GM12878 (cell line): Measurements from ENCODE around the gene ARHGAP27. TPM values are rescaled to one million over a fixed set of nuclear protein-coding genes. Genes with fewer than 3 reads are reported as not detected.
A peak's percentile ranks its signal among the peaks of the same experiment; 100 is the strongest.
"Not testable (repeated sequence)": the region's sequence is repeated elsewhere in the genome, so short reads cannot be mapped to it uniquely, and the experiment has no call there.

Experiments used
- ATAC-seq: fragments of 200-7000 bp; cut with Tn5 transposase; 3 replicates; pipeline ENCODE4 v1.9.1; 2020; ENCODE audit warnings: mild to moderate bottlenecking, moderate library complexity
- BruUV-seq: library from RNA; stranded (reverse); fragments of 400-500 nt; replicated peaks from 2 replicates; lab custom pipeline; 2021; lab: Mats Ljungman, UMichigan
- CTCF ChIA-PET: fragments of 300-600 bp; sonication (Branson Sonifier 250); formaldehyde crosslinking; extraction: SDS; loops from one replicate; lab custom pipeline; 2021; ENCODE audit warnings: inconsistent platforms; lab: Yijun Ruan, JAX
- POLR2A ChIA-PET: fragments of 350-600 bp; formaldehyde crosslinking; extraction: SDS; loops from one replicate; lab custom pipeline; 2021; ENCODE audit warnings: inconsistent platforms; lab: Charles Lee
- RAD21 ChIA-PET: fragments of 300-600 bp; sonication (Branson Sonifier 250); formaldehyde crosslinking; loops from one replicate; lab custom pipeline; 2023; ENCODE audit warnings: antibody characterized with exemption; ENCODE audit not compliant: unreplicated experiment; lab: Charles Lee
- SMC1A ChIA-PET: fragments of 300-600 bp; sonication (Branson Sonifier 250); formaldehyde crosslinking; loops from one replicate; lab custom pipeline; 2023; ENCODE audit not compliant: unreplicated experiment, uncharacterized antibody; lab: Charles Lee
- DNase-seq: peaks from one replicate; pipeline ENCODE4 v3.0.0-alpha.2; 2011; ENCODE audit warnings: low read depth, low spot score
- FAIRE-seq: peaks from 3 replicates; lab custom pipeline; 2011; peaks lifted over from hg19 to GRCh38; lab: Jason Lieb, UNC
- H2AFZ ChIP-seq: 2 replicates; pipeline ENCODE4 v1.6.0; 2011; ENCODE audit warnings: low read depth, low read length, control low read depth; ENCODE audit not compliant: control insufficient read depth
- H3K27ac ChIP-seq: 2 replicates; pipeline ENCODE4 v1.5.1; 2011; ENCODE audit warnings: control low read depth; ENCODE audit not compliant: control insufficient read depth, insufficient read depth
- H3K27me3 ChIP-seq, 2 experiments: replicated peaks in 1 of 2; 2 replicates each; pipeline versions ENCODE4 v1.6.0 to v1.6.1; 2011; ENCODE audit warnings: low read length in 1 of 2; ENCODE audit not compliant: control insufficient read depth in 2 of 2, insufficient read depth in 2 of 2
- H3K36me3 ChIP-seq, 2 experiments: 2 replicates each; pipeline ENCODE4 v1.5.1; 2011; ENCODE audit warnings: low read length in 1 of 2; ENCODE audit not compliant: control insufficient read depth in 2 of 2, insufficient read depth in 2 of 2
- H3K4me1 ChIP-seq: 2 replicates; pipeline ENCODE4 v1.6.1; 2011; ENCODE audit warnings: mild to moderate bottlenecking, low read length, moderate library complexity, mixed read lengths; ENCODE audit not compliant: control insufficient read depth, insufficient read depth
- H3K4me2 ChIP-seq: 2 replicates; pipeline ENCODE4 v1.6.0; 2011; ENCODE audit warnings: control low read depth; ENCODE audit not compliant: control insufficient read depth, insufficient read depth
- H3K4me3 ChIP-seq: fragments of 200-600 bp; sonication (generic); 2 replicates; pipeline ENCODE4 v1.5.1; 2016
- H3K79me2 ChIP-seq: 2 replicates; pipeline ENCODE4 v1.6.0; 2011; ENCODE audit warnings: low read length; ENCODE audit not compliant: control insufficient read depth, insufficient read depth
- H3K9ac ChIP-seq: 2 replicates; pipeline ENCODE4 v1.8.0; 2011; ENCODE audit warnings: low read length, control low read depth, mixed read lengths; ENCODE audit not compliant: control insufficient read depth, insufficient read depth
- H3K9me3 ChIP-seq: replicated peaks from 3 replicates; pipeline ENCODE4 v1.5.1; 2011; ENCODE audit warnings: mild to moderate bottlenecking, low read length; ENCODE audit not compliant: control insufficient read depth, insufficient read depth
- H4K20me1 ChIP-seq: 2 replicates; pipeline ENCODE4 v1.6.0; 2011; ENCODE audit not compliant: control insufficient read depth, insufficient read depth
- PKNOX1 ChIP-seq: fragments of 450-650 bp; IDR thresholded peaks from 2 replicates; pipeline ENCODE4 v1.6.1; 2016; ENCODE audit warnings: mild to moderate bottlenecking
- WGBS: methylation state at CpG from one replicate; pipeline ENCODE4 v1.1.6; 2016; ENCODE audit warnings: low lambda C conversion rate; ENCODE audit not compliant: insufficient replicate concordance, insufficient coverage; ENCODE audit errors: missing lambda C conversion rate; 5-methylcytosine and 5-hydroxymethylcytosine counted together
- in situ Hi-C: fragments of 300-500 bp; cut with MboI; formaldehyde crosslinking; loops from 9 replicates; pipeline ENCODE4 v1.14.3; 2018; ENCODE audit warnings: mixed read lengths
- intact Hi-C: fragments of 100-400 bp; cut with micrococcal nuclease; formaldehyde crosslinking; loops from one replicate; pipeline ENCODE4 v1.14.2; 2022; ENCODE audit not compliant: unreplicated experiment
- polyA plus RNA-seq, 11 experiments: library from polyadenylated mRNA; depleted of rRNA in 4 of 11; unstranded in 6 of 11; stranded (reverse) in 5 of 11; fragments of >200 nt; fragmentation: Nextera tagmentation in 4 of 11; fragmentation: Illumina TruSeq in 1 of 11; extraction: Ambion mirVana in 4 of 11; extraction: Trizol in 1 of 11; gene quantifications; 1 replicate in 1 of 11; 2 replicates in 10 of 11; pipeline versions ENCODE4 v1.2.1 to v1.2.3, GENCODE V29; 2011 to 2016; ENCODE audit warnings: inconsistent platforms in 2 of 11, missing spikeins in 2 of 11, low read depth in 1 of 11
- total RNA-seq, 4 experiments: library from RNA; depleted of rRNA in 3 of 4; stranded (reverse); fragments of >200 nt in 3 of 4; fragmentation: Illumina TruSeq in 1 of 4; extraction: Trizol in 1 of 4; gene quantifications; 2 replicates each; pipeline versions ENCODE4 v1.2.1 to v1.2.3, GENCODE V29; 2013 to 2021
- TF ChIP-seq, protein P1 (sequence below): fragments of 450-650 bp; IDR thresholded peaks from 2 replicates; pipeline ENCODE4 v1.6.1; 2017; ENCODE audit warnings: mild to moderate bottlenecking, moderate library complexity

ARHGAP27 gene
- total and polyA plus RNA-seq, 10 of the 15 experiments (the other 5 are each of a cell fraction or from before 2014, with no cell fraction given) = 0.64 to 45.7 (median 17.7) TPM

GRCh38 chr17:45461524-45462327 lies 29.1 kb upstream of the ARHGAP27 start (continued):
- TF ChIP-seq, protein P1, sequence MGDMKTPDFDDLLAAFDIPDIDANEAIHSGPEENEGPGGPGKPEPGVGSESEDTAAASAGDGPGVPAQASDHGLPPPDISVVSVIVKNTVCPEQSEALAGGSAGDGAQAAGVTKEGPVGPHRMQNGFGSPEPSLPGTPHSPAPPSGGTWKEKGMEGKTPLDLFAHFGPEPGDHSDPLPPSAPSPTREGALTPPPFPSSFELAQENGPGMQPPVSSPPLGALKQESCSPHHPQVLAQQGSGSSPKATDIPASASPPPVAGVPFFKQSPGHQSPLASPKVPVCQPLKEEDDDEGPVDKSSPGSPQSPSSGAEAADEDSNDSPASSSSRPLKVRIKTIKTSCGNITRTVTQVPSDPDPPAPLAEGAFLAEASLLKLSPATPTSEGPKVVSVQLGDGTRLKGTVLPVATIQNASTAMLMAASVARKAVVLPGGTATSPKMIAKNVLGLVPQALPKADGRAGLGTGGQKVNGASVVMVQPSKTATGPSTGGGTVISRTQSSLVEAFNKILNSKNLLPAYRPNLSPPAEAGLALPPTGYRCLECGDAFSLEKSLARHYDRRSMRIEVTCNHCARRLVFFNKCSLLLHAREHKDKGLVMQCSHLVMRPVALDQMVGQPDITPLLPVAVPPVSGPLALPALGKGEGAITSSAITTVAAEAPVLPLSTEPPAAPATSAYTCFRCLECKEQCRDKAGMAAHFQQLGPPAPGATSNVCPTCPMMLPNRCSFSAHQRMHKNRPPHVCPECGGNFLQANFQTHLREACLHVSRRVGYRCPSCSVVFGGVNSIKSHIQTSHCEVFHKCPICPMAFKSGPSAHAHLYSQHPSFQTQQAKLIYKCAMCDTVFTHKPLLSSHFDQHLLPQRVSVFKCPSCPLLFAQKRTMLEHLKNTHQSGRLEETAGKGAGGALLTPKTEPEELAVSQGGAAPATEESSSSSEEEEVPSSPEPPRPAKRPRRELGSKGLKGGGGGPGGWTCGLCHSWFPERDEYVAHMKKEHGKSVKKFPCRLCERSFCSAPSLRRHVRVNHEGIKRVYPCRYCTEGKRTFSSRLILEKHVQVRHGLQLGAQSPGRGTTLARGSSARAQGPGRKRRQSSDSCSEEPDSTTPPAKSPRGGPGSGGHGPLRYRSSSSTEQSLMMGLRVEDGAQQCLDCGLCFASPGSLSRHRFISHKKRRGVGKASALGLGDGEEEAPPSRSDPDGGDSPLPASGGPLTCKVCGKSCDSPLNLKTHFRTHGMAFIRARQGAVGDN = peak; percentile 21; the same call in 1 of the 2 replicates
- peak; percentile 77; the same call in 1 of the 2 replicates for TF ChIP-seq PKNOX1
- TF ChIP-seq, all 136 proteins: peak for 14; not testable (repeated sequence) for 122

GRCh38 chr17:45460422-45460821 lies 27.8 kb upstream of the ARHGAP27 start:
- H3K27ac ChIP-seq, H3K27me3 ChIP-seq, RAD21 ChIA-PET, H3K9me3 ChIP-seq, H4K20me1 ChIP-seq, H3K9ac ChIP-seq, H3K79me2 ChIP-seq, CTCF ChIA-PET, FAIRE-seq, SMC1A ChIA-PET, H2AFZ ChIP-seq, intact Hi-C loops, H3K4me1 ChIP-seq, ATAC-seq, DNase-seq, H3K4me3 ChIP-seq, H3K36me3 ChIP-seq, POLR2A ChIA-PET, H3K4me2 ChIP-seq, in situ Hi-C loops, BruUV-seq: not testable (repeated sequence)
- whole genome bisulfite sequencing = 84% methylated on average over 5 of the region's 5 CpGs

- H3K4me1 ChIP-seq, H2AFZ ChIP-seq, RAD21 ChIA-PET, ATAC-seq, H3K36me3 ChIP-seq, SMC1A ChIA-PET, in situ Hi-C loops, H3K79me2 ChIP-seq, intact Hi-C loops, H3K9ac ChIP-seq, H3K4me2 ChIP-seq, H3K27ac ChIP-seq, H4K20me1 ChIP-seq, DNase-seq, CTCF ChIA-PET, FAIRE-seq, H3K9me3 ChIP-seq, POLR2A ChIA-PET, H3K4me3 ChIP-seq, H3K27me3 ChIP-seq, BruUV-seq: not testable (repeated sequence)
- 100% methylated on average over 5 of the region's 8 CpGs for WGBS
Observed at GRCh38 chr17:45454341-45454740, 21.7 kb upstream of the ARHGAP27 start.
